ENCODE data around the gene NEURL3.

The NEURL3 gene

GRCh38 chr2:96510931-96511595, 5.9 kb upstream of the NEURL3 start:
- WGBS (ENCODE audit: extremely low coverage, insufficient coverage, insufficient read length) = no CpG with 5 or more reads among the region's 6 CpGs
- peaks cover 5% of the 10 kb centered on the region for H3K79me1 ChIP-seq (ENCODE audit: low read length)

GRCh38 chr2:96509847-96510230, 4.7 kb upstream of the NEURL3 start:
- Histone ChIP-seq H3K9ac (ENCODE audit: low read length) (no peak overlapping the region), H3K27me3 (ENCODE audit: insufficient read depth, low read length) (no peaks in the 10 kb centered on the region), H2BK12ac (ENCODE audit: low read length) (no peak overlapping the region), H3K4me3 (ENCODE audit: low read depth, low read length) (no peak overlapping the region), H3K18ac (ENCODE audit: low read length) (no peak overlapping the region), H2AFZ (ENCODE audit: insufficient read depth, low read length, poor library complexity) (no peak overlapping the region), H3K4me1 (ENCODE audit: control insufficient read depth in 1 of 2, insufficient read depth in 2 of 2, low read length in 2 of 2) (peaks cover 23 to 27% of the 10 kb centered on the region in 2 experiments), H3K9me3 (ENCODE audit: insufficient read depth, low read depth, low read length) (no peaks in the 10 kb centered on the region), H4K91ac (ENCODE audit: low read depth, low read length) (no peak overlapping the region), H3K79me2 (ENCODE audit: control insufficient read depth, insufficient read depth, low read length, poor library complexity) (no peaks in the 10 kb centered on the region), H3K4me2 (ENCODE audit: low read length) (no peak overlapping the region), H2BK5ac (ENCODE audit: low read depth, low read length, poor library complexity) (no peak overlapping the region), H2AK5ac (ENCODE audit: low read length) (no peak overlapping the region), H3K23ac (ENCODE audit: low read length) (no peak overlapping the region), H3K79me1 (ENCODE audit: low read length) (peaks cover 5% of the 10 kb centered on the region), H3K4ac (ENCODE audit: low read depth, low read length) (no peak overlapping the region), H4K12ac (ENCODE audit: low read depth, low read length) (no peak overlapping the region), H2BK120ac (ENCODE audit: insufficient read depth, low read length, poor library complexity) (no peak overlapping the region), H4K8ac (ENCODE audit: low read depth, low read length) (no peak overlapping the region), H3K14ac (ENCODE audit: low read length) (no peak overlapping the region), H3K27ac (ENCODE audit: low read depth, low read length) (no peak overlapping the region), H3K36me3 (ENCODE audit: control insufficient read depth in 1 of 2, insufficient read depth in 2 of 2, low read length in 2 of 2) (no peaks in the 10 kb centered on the region)
- WGBS (ENCODE audit: extremely low coverage, insufficient coverage, insufficient read length) = no CpG with 5 or more reads among the region's 11 CpGs
- DNase-seq = no peak

More at GRCh38 chr2:96510931-96511595, 5.9 kb upstream of the NEURL3 start:
- Histone ChIP-seq H3K79me2 (ENCODE audit: control insufficient read depth, insufficient read depth, low read length, poor library complexity) (no peaks in the 10 kb centered on the region), H3K4me3 (ENCODE audit: low read depth, low read length) (no peak overlapping the region), H2AFZ (ENCODE audit: insufficient read depth, low read length, poor library complexity) (no peak overlapping the region), H3K14ac (ENCODE audit: low read length) (no peak overlapping the region), H2AK5ac (ENCODE audit: low read length) (no peak overlapping the region), H3K23ac (ENCODE audit: low read length) (no peak overlapping the region), H3K18ac (ENCODE audit: low read length) (no peak overlapping the region), H3K27ac (ENCODE audit: low read depth, low read length) (no peak overlapping the region), H2BK12ac (ENCODE audit: low read length) (no peak overlapping the region), H3K4ac (ENCODE audit: low read depth, low read length) (no peak overlapping the region), H3K27me3 (ENCODE audit: insufficient read depth, low read length) (no peaks in the 10 kb centered on the region), H3K36me3 (ENCODE audit: control insufficient read depth in 1 of 2, insufficient read depth in 2 of 2, low read length in 2 of 2) (no peaks in the 10 kb centered on the region), H4K91ac (ENCODE audit: low read depth, low read length) (no peak overlapping the region), H2BK120ac (ENCODE audit: insufficient read depth, low read length, poor library complexity) (no peak overlapping the region), H2BK5ac (ENCODE audit: low read depth, low read length, poor library complexity) (no peak overlapping the region), H4K12ac (ENCODE audit: low read depth, low read length) (no peak overlapping the region), H3K9me3 (ENCODE audit: insufficient read depth, low read depth, low read length) (no peaks in the 10 kb centered on the region), H3K9ac (ENCODE audit: low read length) (no peak overlapping the region), H4K8ac (ENCODE audit: low read depth, low read length) (no peak overlapping the region), H3K4me1 (ENCODE audit: control insufficient read depth in 1 of 2, insufficient read depth in 2 of 2, low read length in 2 of 2) (peaks cover 13 to 18% of the 10 kb centered on the region in 2 experiments), H3K4me2 (ENCODE audit: low read length) (no peak overlapping the region)
- no peak for DNase-seq

- H3K4me1 ChIP-seq (ENCODE audit: control insufficient read depth in 1 of 2, insufficient read depth in 2 of 2, low read length in 2 of 2) = peaks cover 25 to 27% of the 10 kb centered on the region in 2 experiments
- no peak overlapping the region for H2BK12ac ChIP-seq (ENCODE audit: low read length)
- H2BK5ac ChIP-seq (ENCODE audit: low read depth, low read length, poor library complexity) = no peak overlapping the region
- no peak overlapping the region for H3K4me3 ChIP-seq (ENCODE audit: low read depth, low read length)
- no peak overlapping the region for H3K27ac ChIP-seq (ENCODE audit: low read depth, low read length)
- H2BK120ac ChIP-seq (ENCODE audit: insufficient read depth, low read length, poor library complexity) = no peak overlapping the region
- no peak overlapping the region for H2AFZ ChIP-seq (ENCODE audit: insufficient read depth, low read length, poor library complexity)
- peaks cover 7% of the 10 kb centered on the region for H3K79me1 ChIP-seq (ENCODE audit: low read length)
- no peak overlapping the region for H2AK5ac ChIP-seq (ENCODE audit: low read length)
- H3K9me3 ChIP-seq (ENCODE audit: insufficient read depth, low read depth, low read length) = no peaks in the 10 kb centered on the region
- no peak overlapping the region for H3K4me2 ChIP-seq (ENCODE audit: low read length)
- H3K27me3 ChIP-seq (ENCODE audit: insufficient read depth, low read length) = no peaks in the 10 kb centered on the region
- peak; percentile 92 to 95 for DNase-seq
- no peak overlapping the region for H3K23ac ChIP-seq (ENCODE audit: low read length)
- no peak overlapping the region for H3K4ac ChIP-seq (ENCODE audit: low read depth, low read length)
- no peak overlapping the region for H4K12ac ChIP-seq (ENCODE audit: low read depth, low read length)
- peak overlapping the region; percentile 12 for H4K8ac ChIP-seq (ENCODE audit: low read depth, low read length)
- H3K79me2 ChIP-seq (ENCODE audit: control insufficient read depth, insufficient read depth, low read length, poor library complexity) = no peaks in the 10 kb centered on the region
- H3K9ac ChIP-seq (ENCODE audit: low read length) = no peak overlapping the region
- H3K36me3 ChIP-seq (ENCODE audit: control insufficient read depth in 1 of 2, insufficient read depth in 2 of 2, low read length in 2 of 2) = no peaks in the 10 kb centered on the region
- no peak overlapping the region for H3K14ac ChIP-seq (ENCODE audit: low read length)
- no CpG with 5 or more reads among the region's 32 CpGs for WGBS (ENCODE audit: extremely low coverage, insufficient coverage, insufficient read length)
- H3K18ac ChIP-seq (ENCODE audit: low read length) = no peak overlapping the region
- no peak overlapping the region for H4K91ac ChIP-seq (ENCODE audit: low read depth, low read length)
Measured at GRCh38 chr2:96509114-96509846, 4.1 kb upstream of the NEURL3 start.

DNA sequence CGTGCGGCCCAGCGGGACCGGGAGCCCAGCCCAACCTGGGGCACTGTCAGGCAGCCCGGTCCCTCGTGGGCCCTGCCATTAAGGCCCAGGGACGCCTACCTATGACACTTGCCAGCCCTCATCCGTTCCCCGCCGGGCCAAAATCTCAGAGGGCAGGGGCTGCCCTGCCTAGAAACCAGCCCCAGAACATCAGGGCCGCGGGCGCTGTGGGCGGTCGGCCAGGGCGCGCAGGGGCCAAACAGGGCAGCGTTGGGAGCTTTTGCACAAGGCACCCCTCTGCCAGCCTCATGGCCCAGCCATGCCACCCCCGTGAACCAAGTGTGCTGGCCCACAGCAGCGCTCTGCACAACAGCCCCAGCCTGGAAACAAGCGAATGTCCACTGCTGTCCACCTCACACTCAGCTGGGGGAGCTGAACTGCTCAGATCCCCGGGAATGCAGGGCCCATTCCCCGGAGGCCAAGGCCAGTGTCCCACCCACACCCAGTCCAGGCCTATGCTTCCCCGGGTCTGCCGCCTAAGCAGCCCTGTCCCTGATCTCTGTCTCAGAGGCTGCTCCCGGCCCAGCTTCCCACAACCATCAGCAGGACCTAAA, 3.5 kb upstream of the NEURL3 start:
- Histone ChIP-seq H3K4me1 (ENCODE audit: control insufficient read depth in 1 of 2, insufficient read depth in 2 of 2, low read length in 2 of 2) (peaks cover 29 to 30% of the 10 kb centered on the region in 2 experiments), H3K4me3 (ENCODE audit: low read depth, low read length) (no peak overlapping the region), H2AK5ac (ENCODE audit: low read length) (peak overlapping the region; percentile 11), H3K79me1 (ENCODE audit: low read length) (peaks cover 9% of the 10 kb centered on the region), H3K27ac (ENCODE audit: low read depth, low read length) (no peak overlapping the region), H3K14ac (ENCODE audit: low read length) (peak overlapping the region; percentile 13), H4K12ac (ENCODE audit: low read depth, low read length) (no peak overlapping the region), H2BK120ac (ENCODE audit: insufficient read depth, low read length, poor library complexity) (no peak overlapping the region), H3K4ac (ENCODE audit: low read depth, low read length) (no peak overlapping the region), H3K23ac (ENCODE audit: low read length) (no peak overlapping the region), H4K8ac (ENCODE audit: low read depth, low read length) (peak overlapping the region; percentile 17), H2AFZ (ENCODE audit: insufficient read depth, low read length, poor library complexity) (peak overlapping the region; percentile 59), H3K4me2 (ENCODE audit: low read length) (no peak overlapping the region), H3K18ac (ENCODE audit: low read length) (no peak overlapping the region), H4K91ac (ENCODE audit: low read depth, low read length) (peak overlapping the region; percentile 8), H2BK12ac (ENCODE audit: low read length) (peak overlapping the region; percentile 42), H3K9me3 (ENCODE audit: insufficient read depth, low read depth, low read length) (no peaks in the 10 kb centered on the region), H3K27me3 (ENCODE audit: insufficient read depth, low read length) (no peaks in the 10 kb centered on the region), H2BK5ac (ENCODE audit: low read depth, low read length, poor library complexity) (no peak overlapping the region), H3K79me2 (ENCODE audit: control insufficient read depth, insufficient read depth, low read length, poor library complexity) (no peaks in the 10 kb centered on the region), H3K9ac (ENCODE audit: low read length) (no peak overlapping the region), H3K36me3 (ENCODE audit: control insufficient read depth in 1 of 2, insufficient read depth in 2 of 2, low read length in 2 of 2) (no peaks in the 10 kb centered on the region)
- no peak for DNase-seq
- no CpG with 5 or more reads among the region's 26 CpGs for WGBS (ENCODE audit: extremely low coverage, insufficient coverage, insufficient read length)
